Activated gamma-delta T cell (primary cell): ENCODE data around the gene ADGRG6.
"Not testable (repeated sequence)": the region's sequence is repeated elsewhere in the genome, so short reads cannot be mapped to it uniquely, and the experiment has no call there.

Source experiments
- DNase-seq: peaks from one replicate; lab custom pipeline; 2025; lab: John Stamatoyannopoulos, UW

ADGRG6 gene

GRCh38 chr6:142444881-142445301 lies 143.1 kb downstream of the ADGRG6 start:
- no peak for DNase-seq

- DNase-seq, result no peak
These were observed 144.4 kb downstream of the ADGRG6 start for GRCh38 chr6:142446168-142446567.

- no peak for DNase-seq
These were observed 144.8 kb downstream of the ADGRG6 start for GRCh38 chr6:142446576-142446975.

GRCh38 chr6:142448091-142448729 lies 146.4 kb downstream of the ADGRG6 start:
- DNase-seq, result no peak

DNA sequence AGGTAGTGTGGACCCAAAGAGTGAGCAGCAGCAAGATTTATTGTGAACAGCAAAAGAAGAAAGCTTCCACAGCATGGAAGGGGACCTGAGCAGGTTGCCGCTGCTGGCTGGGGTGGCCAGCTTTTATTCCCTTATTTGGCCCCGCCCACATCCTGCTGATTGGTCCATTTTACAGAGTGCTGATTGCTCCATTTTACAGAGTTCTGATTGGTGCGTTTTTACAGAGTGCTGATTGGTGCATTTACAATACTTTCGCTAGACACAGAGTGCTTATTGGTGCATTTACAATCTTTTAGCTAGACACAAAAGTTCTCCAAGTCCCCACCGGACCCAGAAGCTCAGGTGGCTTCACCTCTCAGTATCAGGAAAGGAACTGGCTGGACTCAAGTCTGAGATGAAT lies 149.0 kb downstream of the ADGRG6 start:
- DNase-seq, result not testable (repeated sequence)

GRCh38 chr6:142452993-142453392 lies 151.2 kb downstream of the ADGRG6 start:
- no peak for DNase-seq

GRCh38 chr6:142454196-142454595 lies 152.4 kb downstream of the ADGRG6 start:
- DNase-seq, result not testable (repeated sequence)

DNA sequence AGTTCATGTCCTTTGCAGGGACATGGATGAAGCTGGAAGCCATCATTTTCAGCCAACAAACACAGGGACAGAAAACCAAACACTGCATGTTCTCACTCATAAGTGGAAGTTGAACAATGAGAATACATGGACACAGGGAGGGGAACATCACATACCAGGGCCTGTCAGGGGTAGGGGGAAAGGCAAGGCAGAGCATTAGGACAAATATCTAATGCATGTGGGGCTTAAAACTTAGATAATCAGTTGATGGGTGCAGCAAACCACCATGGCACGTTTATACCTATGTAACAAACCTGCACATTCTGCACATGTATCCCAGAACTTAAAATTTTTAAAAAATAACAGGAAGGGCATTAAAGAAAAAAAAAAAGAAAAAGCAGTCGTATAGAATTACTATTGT lies 153.0 kb downstream of the ADGRG6 start:
- DNase-seq, result not testable (repeated sequence)

- DNase-seq, result no peak
These were observed 154.3 kb downstream of the ADGRG6 start for GRCh38 chr6:142455957-142456589.

DNA sequence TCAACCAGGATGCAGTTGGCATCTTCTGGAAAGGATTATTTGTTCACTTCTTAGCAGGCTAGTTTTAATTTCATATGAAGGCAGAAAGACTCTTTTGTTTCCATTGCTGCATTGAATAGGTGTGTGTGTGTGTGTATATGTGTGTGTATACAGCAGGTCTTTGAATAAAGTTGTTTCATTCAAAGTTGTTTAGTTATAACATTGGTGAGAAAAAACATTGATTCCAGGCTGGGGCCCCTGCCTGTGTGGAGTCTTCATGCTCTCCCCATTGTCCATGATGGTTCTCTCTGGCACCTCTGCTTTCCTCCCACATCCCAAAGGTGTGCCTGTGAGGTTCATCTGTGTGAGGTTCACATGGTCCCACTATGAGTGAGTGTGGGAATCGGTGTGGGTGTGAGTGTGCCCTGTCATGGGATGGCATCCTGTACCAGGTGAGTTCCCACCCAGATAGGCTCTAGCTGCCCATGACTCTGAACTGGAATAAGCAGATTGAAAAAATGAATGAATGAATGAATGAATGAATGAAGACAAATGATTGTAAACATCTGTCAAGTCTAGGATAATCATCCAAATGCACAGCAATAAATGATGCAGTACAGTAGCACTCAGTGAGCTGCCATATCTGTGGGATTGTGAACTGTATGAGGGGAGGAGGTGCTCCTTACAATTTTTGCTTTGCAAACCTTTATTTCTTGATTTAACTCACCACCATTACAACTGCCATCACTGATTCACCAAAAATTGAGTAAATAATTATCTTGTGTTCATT lies 156.0 kb downstream of the ADGRG6 start:
- no peak for DNase-seq

DNA sequence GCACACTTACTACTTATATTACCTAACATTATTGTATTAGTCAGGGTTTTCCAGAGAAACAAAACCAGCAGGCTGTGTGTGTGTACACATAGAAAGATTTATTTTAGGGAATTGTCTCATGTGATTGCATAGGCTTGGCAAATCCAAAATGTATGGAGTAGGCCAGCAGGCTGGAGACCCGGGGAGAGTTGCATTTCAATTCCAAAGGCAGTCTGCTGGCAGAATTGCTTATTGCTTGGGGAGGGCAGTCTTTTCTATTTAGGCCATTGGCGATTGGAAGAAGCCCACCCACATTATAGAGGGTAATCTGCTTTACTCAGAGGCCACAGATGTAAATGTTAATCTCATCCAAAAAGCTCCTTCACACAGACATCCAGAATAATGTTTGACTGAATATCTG lies 157.0 kb downstream of the ADGRG6 start:
- DNase-seq, result no peak

DNA sequence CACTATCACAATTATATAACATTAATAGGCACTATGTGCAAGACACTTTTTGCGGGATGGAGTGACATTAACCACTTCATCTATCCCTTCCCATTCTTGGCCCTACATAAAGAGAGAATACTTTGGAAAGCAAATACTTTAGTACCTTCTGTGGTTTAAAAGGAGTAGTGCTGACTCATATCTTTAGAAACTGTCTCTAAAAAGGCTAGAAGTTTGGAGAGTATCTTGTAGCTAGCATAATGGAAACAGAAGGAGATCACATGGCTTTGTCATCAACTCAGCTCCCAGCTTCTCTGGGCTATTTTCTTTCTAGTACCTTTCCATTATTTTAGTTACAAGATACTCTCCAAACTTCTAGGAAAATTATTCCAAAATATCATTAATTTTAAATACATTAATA lies 157.5 kb downstream of the ADGRG6 start:
- DNase-seq, result no peak

DNA sequence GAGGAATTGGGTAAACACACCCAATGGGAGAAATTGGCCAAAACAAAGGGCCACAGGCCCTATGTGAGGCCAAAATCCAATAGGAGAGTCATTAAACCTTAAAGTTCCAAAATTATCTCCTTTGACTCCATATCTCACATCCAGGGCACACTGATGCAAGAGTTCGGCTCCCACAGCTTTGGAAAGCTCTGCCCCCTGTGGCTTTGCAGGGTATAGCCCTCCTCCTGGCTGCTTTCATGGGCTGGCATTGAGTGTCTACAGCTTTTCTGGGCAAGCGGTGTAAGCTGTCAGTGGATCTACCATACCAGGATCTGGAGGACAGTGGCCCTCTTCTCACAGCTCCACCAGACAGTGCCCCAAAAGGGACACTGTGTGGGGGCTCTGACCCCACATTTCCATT lies 160.5 kb downstream of the ADGRG6 start:
- DNase-seq, result no peak

DNA sequence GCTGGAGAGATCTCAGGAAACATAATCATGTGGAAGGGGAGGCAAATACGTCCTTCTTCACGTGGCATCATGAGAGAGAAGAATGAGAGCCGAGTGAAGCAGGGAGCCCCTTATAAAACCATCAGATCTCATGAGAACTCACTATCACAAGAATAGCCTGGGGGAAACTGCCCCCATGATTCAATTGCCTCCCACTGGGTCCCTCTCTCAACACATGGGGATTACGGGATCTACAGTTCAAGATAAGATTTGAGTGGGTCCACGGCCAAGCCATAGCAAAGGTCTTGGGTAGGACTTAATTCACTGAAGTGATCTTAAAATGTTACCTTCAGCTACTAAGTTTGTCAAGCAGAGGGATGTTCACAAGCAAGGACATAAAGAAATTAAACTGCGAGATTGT lies 162.2 kb downstream of the ADGRG6 start:
- DNase-seq, result no peak

- DNase-seq, result no peak
These were observed 167.4 kb downstream of the ADGRG6 start for GRCh38 chr6:142469220-142469619.

DNA sequence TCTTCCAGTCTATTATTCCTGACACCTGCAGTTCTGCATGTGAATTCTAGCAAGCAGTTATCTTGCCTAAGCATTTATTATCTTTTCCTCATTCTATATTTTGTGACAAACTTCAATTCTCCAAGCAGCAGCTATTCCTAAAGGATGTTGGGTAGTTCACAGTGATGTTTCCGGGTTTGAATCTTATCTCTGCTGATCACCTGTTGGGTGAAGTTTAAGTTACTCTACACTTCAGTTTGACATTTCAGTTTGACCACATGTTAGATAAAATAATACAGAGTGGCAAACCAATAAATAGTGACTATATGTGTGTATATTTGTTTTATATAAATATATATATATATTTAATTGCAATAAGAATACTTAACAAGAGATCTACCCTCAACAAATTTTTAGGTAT lies 168.6 kb downstream of the ADGRG6 start:
- DNase-seq, result no peak

- no peak for DNase-seq
These were observed 172.9 kb downstream of the ADGRG6 start for GRCh38 chr6:142474531-142475289.

- no peak for DNase-seq
These were observed 174.6 kb downstream of the ADGRG6 start for GRCh38 chr6:142476452-142476851.

DNA sequence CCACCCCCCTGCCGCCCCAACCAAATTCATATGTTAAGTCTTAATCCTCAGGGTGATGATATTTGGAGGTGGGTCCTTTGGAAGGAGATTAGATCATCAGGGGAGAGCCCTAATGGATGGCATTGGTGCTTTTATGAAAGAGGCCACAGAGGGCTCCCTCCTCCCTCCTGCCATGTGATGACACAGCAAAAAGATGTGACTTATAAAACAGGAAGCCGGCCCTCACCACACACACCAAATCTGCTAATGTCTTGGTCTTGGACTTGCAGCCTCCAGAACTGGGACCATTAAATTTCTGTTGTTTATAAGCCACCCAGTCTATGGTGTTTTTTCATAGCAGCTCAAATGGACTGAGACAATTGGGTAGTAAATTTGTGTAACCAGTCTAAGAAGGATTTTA lies 176.3 kb downstream of the ADGRG6 start:
- no peak for DNase-seq

DNA sequence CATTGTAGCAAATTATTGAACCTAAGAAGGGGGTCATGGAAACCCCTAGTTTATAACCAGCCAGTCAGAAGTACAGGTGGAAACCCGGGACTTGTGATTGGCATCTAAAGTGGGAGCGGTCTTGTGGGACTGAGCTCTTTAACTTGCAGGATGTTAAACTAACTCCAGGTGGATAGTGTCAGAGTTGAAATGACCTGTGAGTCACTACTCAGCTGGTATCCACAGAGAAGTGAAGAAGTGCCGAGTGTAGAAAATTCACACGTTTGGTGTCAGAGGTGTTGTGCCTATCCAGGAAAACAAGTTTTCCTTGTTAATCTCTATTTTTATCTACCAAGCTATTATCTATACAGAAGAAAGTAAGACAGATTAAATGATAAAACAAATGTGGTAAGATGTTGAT lies 179.7 kb downstream of the ADGRG6 start:
- no peak for DNase-seq

- no peak for DNase-seq
These were observed 180.4 kb downstream of the ADGRG6 start for GRCh38 chr6:142482249-142482648.

DNA sequence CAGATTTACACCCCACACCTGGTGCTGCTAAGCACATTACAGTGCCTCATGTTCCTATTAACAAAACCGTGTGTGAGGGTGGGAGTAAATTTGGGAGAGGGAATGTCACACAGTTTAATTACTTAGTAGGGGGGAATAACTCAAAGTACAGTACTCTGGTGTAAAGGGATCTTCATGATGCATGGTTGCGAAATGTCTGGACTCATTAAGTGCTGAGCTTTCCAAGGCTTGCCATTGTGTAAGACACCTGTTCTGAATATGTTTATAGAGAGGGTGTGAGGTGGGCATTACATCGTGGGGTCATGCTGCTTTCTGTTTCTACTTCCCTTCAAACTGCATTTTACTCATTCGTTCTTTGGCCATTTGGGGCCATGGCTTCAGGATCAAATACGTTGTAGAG lies 181.2 kb downstream of the ADGRG6 start:
- no peak for DNase-seq
